GM12873 (cell line): Measurements from ENCODE around the gene PTGIS.

Source experiments
- TF ChIP-seq, protein P1 (sequence below): IDR thresholded peaks from 2 replicates; pipeline ENCODE4 v1.5.1; 2012; ENCODE audit warnings: low read depth, mild to moderate bottlenecking, moderate library complexity, low read length, control low read depth; ENCODE audit not compliant: insufficient read depth; ENCODE audit errors: missing control alignments

Gene PTGIS

DNA sequence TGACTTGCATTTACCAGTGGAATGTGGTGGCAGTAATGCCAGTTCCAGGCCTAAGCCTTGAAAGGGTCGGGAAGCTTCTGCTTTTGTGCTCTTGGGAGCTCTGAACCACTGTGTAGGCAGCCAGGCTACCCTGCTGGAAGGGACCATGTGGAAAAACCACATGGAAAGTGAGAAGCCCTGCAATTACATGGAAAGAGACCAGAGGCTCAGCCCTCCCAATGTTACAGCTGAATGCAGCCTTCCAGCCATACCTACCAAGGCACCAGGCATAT lies 70.6 kb downstream of the PTGIS start:
- TF ChIP-seq, protein P1, sequence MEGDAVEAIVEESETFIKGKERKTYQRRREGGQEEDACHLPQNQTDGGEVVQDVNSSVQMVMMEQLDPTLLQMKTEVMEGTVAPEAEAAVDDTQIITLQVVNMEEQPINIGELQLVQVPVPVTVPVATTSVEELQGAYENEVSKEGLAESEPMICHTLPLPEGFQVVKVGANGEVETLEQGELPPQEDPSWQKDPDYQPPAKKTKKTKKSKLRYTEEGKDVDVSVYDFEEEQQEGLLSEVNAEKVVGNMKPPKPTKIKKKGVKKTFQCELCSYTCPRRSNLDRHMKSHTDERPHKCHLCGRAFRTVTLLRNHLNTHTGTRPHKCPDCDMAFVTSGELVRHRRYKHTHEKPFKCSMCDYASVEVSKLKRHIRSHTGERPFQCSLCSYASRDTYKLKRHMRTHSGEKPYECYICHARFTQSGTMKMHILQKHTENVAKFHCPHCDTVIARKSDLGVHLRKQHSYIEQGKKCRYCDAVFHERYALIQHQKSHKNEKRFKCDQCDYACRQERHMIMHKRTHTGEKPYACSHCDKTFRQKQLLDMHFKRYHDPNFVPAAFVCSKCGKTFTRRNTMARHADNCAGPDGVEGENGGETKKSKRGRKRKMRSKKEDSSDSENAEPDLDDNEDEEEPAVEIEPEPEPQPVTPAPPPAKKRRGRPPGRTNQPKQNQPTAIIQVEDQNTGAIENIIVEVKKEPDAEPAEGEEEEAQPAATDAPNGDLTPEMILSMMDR: no peak

DNA sequence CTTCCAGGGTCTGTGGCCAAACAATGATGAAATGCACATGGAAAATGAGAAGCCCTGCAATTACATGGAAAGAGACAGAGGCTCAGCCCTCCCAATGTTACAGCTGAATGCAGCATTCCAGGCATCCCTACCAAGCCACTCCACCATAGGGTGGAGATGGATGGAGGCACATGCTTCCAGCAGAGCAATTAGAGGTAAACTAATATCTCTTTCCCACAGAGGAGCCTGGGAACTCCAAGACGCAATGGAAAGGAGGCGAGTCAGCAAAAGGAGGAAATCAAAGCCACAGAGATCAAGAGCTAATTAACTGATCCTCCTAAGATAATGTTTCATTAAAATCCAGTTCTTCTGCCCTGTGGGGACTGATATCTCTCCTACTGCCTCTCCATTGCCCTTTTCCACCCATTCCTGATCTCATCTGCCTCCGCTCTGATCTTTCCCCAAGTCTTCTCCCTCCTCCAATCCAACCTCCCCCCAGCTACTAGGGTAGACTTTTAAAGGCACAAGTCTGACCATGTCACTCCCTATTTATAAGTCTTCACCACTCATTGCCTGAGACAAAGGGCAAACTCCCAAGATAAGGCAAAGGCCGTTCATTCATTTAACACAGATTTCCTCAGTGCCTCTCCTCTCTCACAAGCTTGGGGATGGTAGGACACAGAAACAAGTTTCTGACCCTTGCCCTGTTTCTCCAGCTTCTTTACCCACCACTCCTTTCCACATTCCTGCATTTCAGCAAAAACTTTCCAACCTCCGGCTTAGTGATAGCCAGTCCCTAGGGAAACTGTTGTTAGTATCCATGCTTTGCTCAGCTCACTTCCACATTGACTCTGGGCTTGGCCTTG lies 71.2 kb downstream of the PTGIS start:
- TF ChIP-seq, protein P1: no peak

DNA sequence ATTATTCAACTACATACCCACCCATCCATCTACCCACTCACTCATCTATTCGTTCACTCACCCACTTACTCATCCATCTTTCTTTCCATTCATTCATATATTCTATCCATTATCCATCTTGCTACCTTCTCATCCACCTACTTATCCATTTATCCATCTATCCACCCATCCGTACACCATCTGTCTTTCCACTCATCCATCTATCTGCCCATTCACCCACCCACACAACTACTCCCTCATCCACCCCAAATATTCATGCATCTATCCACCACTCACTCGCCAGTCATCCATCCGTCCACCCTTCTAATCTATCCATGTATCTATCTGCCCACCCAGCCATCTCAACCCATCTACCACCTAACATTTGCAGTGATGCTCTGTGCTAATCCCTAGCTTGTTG lies 71.9 kb downstream of the PTGIS start:
- TF ChIP-seq, protein P1: no peak

DNA sequence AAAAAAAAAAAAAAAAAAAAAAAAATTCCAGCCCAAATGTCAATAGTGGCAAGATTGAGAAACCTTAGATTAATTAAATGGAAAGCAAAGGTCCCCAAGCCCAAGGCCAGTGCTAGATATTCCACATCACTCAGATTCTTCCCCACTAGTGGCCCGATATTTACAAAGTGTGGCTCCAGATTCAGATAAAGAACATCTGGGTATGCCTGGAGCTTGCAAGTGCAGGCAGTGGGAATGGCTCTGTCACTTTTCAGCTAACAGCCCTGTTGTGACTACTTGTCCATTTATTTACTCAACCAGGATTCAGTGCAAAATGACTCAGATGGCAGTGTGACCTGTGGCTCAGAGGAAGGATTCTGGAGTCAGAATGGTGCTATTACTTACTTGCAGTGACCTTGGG lies 77.2 kb downstream of the PTGIS start:
- TF ChIP-seq, protein P1: no peak

DNA sequence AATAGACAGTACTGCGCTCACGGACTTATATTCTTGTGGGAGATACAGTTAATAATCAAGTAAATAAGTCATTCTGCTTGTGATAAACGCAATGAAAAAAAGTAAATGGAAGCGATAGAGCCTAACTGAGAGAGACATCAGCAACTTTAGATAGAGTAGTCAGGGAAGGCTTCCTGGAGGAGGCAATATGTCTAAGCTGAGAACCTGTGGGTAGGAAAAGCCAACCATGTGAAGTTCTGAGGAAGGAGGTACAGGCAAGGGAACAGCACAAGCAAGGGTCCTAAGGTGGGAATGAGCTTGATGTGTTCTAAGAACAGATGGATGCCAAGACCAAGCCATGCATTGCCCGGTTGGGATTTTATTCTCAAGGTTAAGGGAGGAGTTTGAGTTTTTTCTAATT lies 78.2 kb downstream of the PTGIS start:
- TF ChIP-seq, protein P1: no peak

DNA sequence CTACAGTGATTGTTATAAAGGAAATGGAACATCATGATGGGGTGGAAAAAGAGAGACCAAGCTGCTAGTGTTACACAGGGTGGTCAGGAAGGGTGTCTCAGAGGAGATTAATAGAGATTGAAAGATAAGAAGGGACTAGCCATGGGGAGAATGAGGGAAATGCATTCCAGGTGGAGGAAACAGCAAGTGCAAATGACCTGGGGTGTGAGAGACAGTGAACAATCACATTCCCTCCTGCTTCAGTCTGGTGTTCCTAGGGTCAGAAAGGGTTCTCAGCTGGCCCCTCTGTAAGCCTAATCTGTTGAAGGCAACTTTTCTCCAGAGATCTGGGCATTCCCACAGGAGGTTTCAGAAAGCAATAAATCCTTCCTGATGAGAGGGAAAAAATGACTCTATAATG lies 81.9 kb downstream of the PTGIS start:
- TF ChIP-seq, protein P1: no peak

DNA sequence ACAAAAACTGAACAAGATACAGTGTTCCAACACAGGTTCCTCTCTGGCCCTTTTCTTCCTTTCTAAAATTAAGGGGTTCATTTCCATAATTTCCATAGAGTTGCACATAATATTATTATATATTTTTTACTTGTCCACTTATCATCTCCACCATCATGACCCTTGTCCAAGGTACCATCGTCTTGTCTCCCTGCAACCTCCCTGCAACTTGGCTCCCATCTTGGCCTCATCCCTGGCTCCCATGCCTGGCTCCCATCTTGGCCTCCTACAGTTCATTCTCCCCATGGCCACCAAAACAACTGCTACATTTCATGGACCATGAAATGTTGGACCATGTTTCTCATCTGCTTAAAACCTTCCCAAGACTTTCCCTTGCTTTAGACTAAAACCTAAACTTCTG lies 82.4 kb downstream of the PTGIS start:
- TF ChIP-seq, protein P1: no peak
